ENCODE results near the gene FUS. TPM values are rescaled to one million over a fixed set of nuclear protein-coding genes. Genes with fewer than 3 reads are reported as not detected.
"Not testable (repeated sequence)": the region's sequence is repeated elsewhere in the genome, so short reads cannot be mapped to it uniquely, and the experiment has no call there.

The FUS gene
- total RNA-seq, 1 donor from 2014 or later: 984 TPM

- no peaks in the 10 kb centered on the region for H3K9me3 Mint-ChIP-seq
- TF ChIP-seq CTCF (conservative IDR thresholded peaks at IDR 0.05): no peak
- H3K27me3 Mint-ChIP-seq (ENCODE audit: low read depth): peaks cover 44% of the 10 kb centered on the region
- no peak for DNase-seq (ENCODE audit: low read depth, low spot score)
- H3K27ac Mint-ChIP-seq (ENCODE audit: unreplicated experiment): no peak overlapping the region
- peaks cover 47% of the 10 kb centered on the region for H3K36me3 Mint-ChIP-seq (ENCODE audit: low read depth)
- peaks cover 35% of the 10 kb centered on the region for H3K4me1 Mint-ChIP-seq
- H3K4me3 Mint-ChIP-seq: peak overlapping the region; percentile 72
Observed at GRCh38 chr16:31196324-31197088, 16.6 kb downstream of the FUS start.

GRCh38 chr16:31198207-31198882, 18.4 kb downstream of the FUS start:
- H3K27ac Mint-ChIP-seq (ENCODE audit: unreplicated experiment): peak overlapping the region; percentile 27
- H3K4me3 Mint-ChIP-seq: peak overlapping the region; percentile 72
- no peak for DNase-seq (ENCODE audit: low read depth, low spot score)
- H3K9me3 Mint-ChIP-seq: no peaks in the 10 kb centered on the region
- peaks cover 30% of the 10 kb centered on the region for H3K4me1 Mint-ChIP-seq
- H3K36me3 Mint-ChIP-seq (ENCODE audit: low read depth): peaks cover 41% of the 10 kb centered on the region
- peaks cover 54% of the 10 kb centered on the region for H3K27me3 Mint-ChIP-seq (ENCODE audit: low read depth)
- no peak for TF ChIP-seq CTCF (conservative IDR thresholded peaks at IDR 0.05)

GRCh38 chr16:31199430-31200041, 19.6 kb downstream of the FUS start:
- H3K4me1 Mint-ChIP-seq: peaks cover 28% of the 10 kb centered on the region
- peaks cover 38% of the 10 kb centered on the region for H3K36me3 Mint-ChIP-seq (ENCODE audit: low read depth)
- no peak overlapping the region for H3K27ac Mint-ChIP-seq (ENCODE audit: unreplicated experiment)

GRCh38 chr16:31200111-31200510, 20.2 kb downstream of the FUS start:
- Mint-ChIP-seq H3K36me3 (ENCODE audit: low read depth) (peaks cover 34% of the 10 kb centered on the region), H3K4me3 (peak overlapping the region; percentile 72), H3K4me1 (peaks cover 28% of the 10 kb centered on the region), H3K27me3 (ENCODE audit: low read depth) (peaks cover 70% of the 10 kb centered on the region)
- DNase-seq (ENCODE audit: low read depth, low spot score); H3K9me3 Mint-ChIP-seq; H3K27ac Mint-ChIP-seq (ENCODE audit: unreplicated experiment): not testable (repeated sequence)

More at GRCh38 chr16:31199430-31200041, 19.6 kb downstream of the FUS start:
- H3K27me3 Mint-ChIP-seq (ENCODE audit: low read depth): peaks cover 64% of the 10 kb centered on the region
- H3K9me3 Mint-ChIP-seq: no peaks in the 10 kb centered on the region
- H3K4me3 Mint-ChIP-seq: peak overlapping the region; percentile 72
- no peak for TF ChIP-seq CTCF (conservative IDR thresholded peaks at IDR 0.05)
- no peak for DNase-seq (ENCODE audit: low read depth, low spot score)

- no peak for DNase-seq (ENCODE audit: low read depth, low spot score)
- peaks cover 33% of the 10 kb centered on the region for H3K36me3 Mint-ChIP-seq (ENCODE audit: low read depth)
- H3K4me3 Mint-ChIP-seq: peak overlapping the region; percentile 83
- peaks cover 79% of the 10 kb centered on the region for H3K27me3 Mint-ChIP-seq (ENCODE audit: low read depth)
- no peaks in the 10 kb centered on the region for H3K9me3 Mint-ChIP-seq
- H3K4me1 Mint-ChIP-seq: peaks cover 28% of the 10 kb centered on the region
- no peak overlapping the region for H3K27ac Mint-ChIP-seq (ENCODE audit: unreplicated experiment)
- TF ChIP-seq CTCF (conservative IDR thresholded peaks at IDR 0.05): no peak
Observed at GRCh38 chr16:31200821-31201568, 21.1 kb downstream of the FUS start.
